K562 (cell line): ENCODE data around the gene IDUA. TPM values are rescaled to one million over a fixed set of nuclear protein-coding genes. Genes with fewer than 3 reads are reported as not detected.

Experiments
- HNRNPK ChIP-seq: fragments of 200-400 bp; formaldehyde crosslinking; IDR thresholded peaks from one replicate; pipeline ENCODE4 v1.6.1; 2018; ENCODE audit warnings: mild to moderate bottlenecking, low read depth, low read length; ENCODE audit not compliant: poor library complexity, severe bottlenecking
- MAFG ChIP-seq: fragments of 450-650 bp; conservative IDR thresholded peaks from 2 replicates; pipeline ENCODE4 v1.6.1; 2016; ENCODE audit warnings: missing genetic modification characterization, missing compliant biosample characterization
- POLR2G ChIP-seq: fragments of 200-400 bp; formaldehyde crosslinking; IDR thresholded peaks from 2 replicates; pipeline ENCODE4 v1.6.1; 2017; ENCODE audit warnings: low read depth, mild to moderate bottlenecking, antibody characterized with exemption, low read length, moderate library complexity
- POLR2H ChIP-seq: IDR thresholded peaks from 2 replicates; pipeline ENCODE4 v1.6.1; 2016; ENCODE audit warnings: missing genetic modification characterization, low read depth, mild to moderate bottlenecking, control low read depth, missing compliant biosample characterization, moderate library complexity
- ZNF134 ChIP-seq: fragments of 250-450 bp; sonication (Bioruptor Pico); conservative IDR thresholded peaks from 2 replicates; pipeline ENCODE4 v1.4.0; 2020
- ZNF165 ChIP-seq: fragments of 250-450 bp; sonication (Bioruptor Pico); IDR thresholded peaks from 2 replicates; pipeline ENCODE4 v1.4.0; 2020; ENCODE audit warnings: borderline replicate concordance
- ZNF347 ChIP-seq: fragments of 450-650 bp; formaldehyde crosslinking; IDR thresholded peaks from 2 replicates; pipeline ENCODE4 v1.4.0; 2020; ENCODE audit warnings: low read depth, mild to moderate bottlenecking, moderate library complexity
- polyA plus RNA-seq, 8 experiments: library from polyadenylated mRNA; depleted of rRNA in 4 of 8; stranded (reverse) in 5 of 8; unstranded in 3 of 8; fragments of >200 nt; fragmentation: Nextera tagmentation in 2 of 8; fragmentation: Illumina TruSeq in 1 of 8; extraction: Ambion mirVana in 2 of 8; extraction: Trizol in 1 of 8; gene quantifications; 2 replicates each; pipeline versions ENCODE4 v1.2.1 to v1.2.3, GENCODE V29; 2011 to 2014; ENCODE audit warnings: inconsistent platforms in 1 of 8, missing spikeins in 1 of 8
- total RNA-seq, 7 experiments: library from RNA; depleted of rRNA in 6 of 7; stranded (reverse); fragments of >200 nt in 6 of 7; fragmentation: Illumina TruSeq in 2 of 7; extraction: Trizol in 2 of 7; gene quantifications; 2 replicates each; pipeline versions ENCODE4 v1.2.1 to v1.2.3, GENCODE V29; 2011 to 2021; ENCODE audit warnings: low replicate concordance in 1 of 7
- TF ChIP-seq, protein P1 (sequence below), 3 experiments: IDR thresholded peaks in 2 of 3; conservative IDR thresholded peaks in 1 of 3; 2 replicates each; pipeline ENCODE4 v1.5.1; 2011 to 2012; ENCODE audit warnings: low read length in 3 of 3, mild to moderate bottlenecking in 3 of 3, control low read depth in 2 of 3, improper control_type of control experiment in 1 of 3, inconsistent platforms in 1 of 3, low read depth in 1 of 3, mixed read lengths in 1 of 3, moderate library complexity in 1 of 3; ENCODE audit not compliant: insufficient read depth in 2 of 3
- TF ChIP-seq, protein P2 (sequence below), 2 experiments: fragments of 150-350 bp in 1 of 2; IDR thresholded peaks; 2 replicates each; pipeline ENCODE4 v1.6.1; 2012 to 2016; ENCODE audit warnings: low read depth in 2 of 2, low read length in 2 of 2, mild to moderate bottlenecking in 1 of 2, moderate library complexity in 1 of 2
- TF ChIP-seq, protein P3 (sequence below): sonication (generic); IDR thresholded peaks from 2 replicates; pipeline ENCODE4 v1.6.1; 2016
- TF ChIP-seq, protein P4 (sequence below): fragments of 250-450 bp; sonication (Bioruptor Pico); IDR thresholded peaks from 2 replicates; pipeline ENCODE4 v1.8.0; 2022; ENCODE audit warnings: inconsistent platforms, mild to moderate bottlenecking, moderate library complexity, borderline replicate concordance
- TF ChIP-seq, protein P5 (sequence below): fragments of 250-450 bp; sonication (Bioruptor Pico); IDR thresholded peaks from 2 replicates; pipeline ENCODE4 v1.9.0; 2021; ENCODE audit warnings: mild to moderate bottlenecking, inconsistent platforms

Gene IDUA
- total and polyA plus RNA-seq, 9 of the 15 experiments (the other 6 are each of a cell fraction or from before 2014, with no cell fraction given): 0.04 to 16.1 (median 1.2) TPM

DNA sequence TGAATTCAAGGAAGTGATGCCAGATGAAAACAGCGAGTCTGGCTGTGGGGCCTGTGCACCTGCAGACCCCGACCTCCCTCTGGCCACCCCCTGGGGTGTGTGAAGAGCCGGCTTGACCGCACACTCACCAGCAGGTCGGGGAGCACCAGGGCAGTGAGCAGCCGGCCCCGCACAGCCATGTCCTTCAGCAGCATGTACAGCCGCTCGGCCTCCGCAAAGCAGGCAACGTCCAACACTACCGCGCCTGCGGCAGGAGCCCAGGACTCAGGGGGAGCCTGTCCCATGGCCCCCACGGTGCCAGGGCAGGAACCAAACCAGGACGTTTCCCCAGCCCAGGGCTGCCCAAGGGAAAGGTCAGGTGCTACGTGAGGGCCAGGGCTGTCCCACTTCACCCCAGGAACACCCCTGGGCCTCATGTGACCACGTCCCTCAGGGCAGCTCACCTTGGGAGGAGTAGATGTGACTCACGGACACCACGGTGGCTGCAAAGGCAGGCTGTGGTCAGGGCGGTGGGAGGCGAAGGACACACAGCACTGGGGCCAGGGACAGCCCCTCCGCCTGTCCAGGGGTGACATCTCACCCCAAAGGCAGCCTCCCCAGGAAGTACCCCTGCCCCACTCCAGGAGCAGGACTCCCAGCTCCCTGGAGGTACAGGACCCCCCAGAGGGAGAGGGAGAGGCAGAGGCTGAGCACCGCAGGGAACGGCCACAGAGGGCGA, 21.6 kb upstream of the IDUA start (continued):
- TF ChIP-seq, protein P1, sequence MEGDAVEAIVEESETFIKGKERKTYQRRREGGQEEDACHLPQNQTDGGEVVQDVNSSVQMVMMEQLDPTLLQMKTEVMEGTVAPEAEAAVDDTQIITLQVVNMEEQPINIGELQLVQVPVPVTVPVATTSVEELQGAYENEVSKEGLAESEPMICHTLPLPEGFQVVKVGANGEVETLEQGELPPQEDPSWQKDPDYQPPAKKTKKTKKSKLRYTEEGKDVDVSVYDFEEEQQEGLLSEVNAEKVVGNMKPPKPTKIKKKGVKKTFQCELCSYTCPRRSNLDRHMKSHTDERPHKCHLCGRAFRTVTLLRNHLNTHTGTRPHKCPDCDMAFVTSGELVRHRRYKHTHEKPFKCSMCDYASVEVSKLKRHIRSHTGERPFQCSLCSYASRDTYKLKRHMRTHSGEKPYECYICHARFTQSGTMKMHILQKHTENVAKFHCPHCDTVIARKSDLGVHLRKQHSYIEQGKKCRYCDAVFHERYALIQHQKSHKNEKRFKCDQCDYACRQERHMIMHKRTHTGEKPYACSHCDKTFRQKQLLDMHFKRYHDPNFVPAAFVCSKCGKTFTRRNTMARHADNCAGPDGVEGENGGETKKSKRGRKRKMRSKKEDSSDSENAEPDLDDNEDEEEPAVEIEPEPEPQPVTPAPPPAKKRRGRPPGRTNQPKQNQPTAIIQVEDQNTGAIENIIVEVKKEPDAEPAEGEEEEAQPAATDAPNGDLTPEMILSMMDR (IDR thresholded peaks at IDR 0.05 in 2 of 3, conservative IDR thresholded peaks at IDR 0.05 in 1 of 3; ENCODE audit: insufficient read depth in 2 of 3, low read depth in 1 of 3, low read length in 3 of 3): 0 out of 6 replicates have a peak, but pooled peaks of 1 of the 3 experiments have one; percentile 2
- TF ChIP-seq, protein P2, sequence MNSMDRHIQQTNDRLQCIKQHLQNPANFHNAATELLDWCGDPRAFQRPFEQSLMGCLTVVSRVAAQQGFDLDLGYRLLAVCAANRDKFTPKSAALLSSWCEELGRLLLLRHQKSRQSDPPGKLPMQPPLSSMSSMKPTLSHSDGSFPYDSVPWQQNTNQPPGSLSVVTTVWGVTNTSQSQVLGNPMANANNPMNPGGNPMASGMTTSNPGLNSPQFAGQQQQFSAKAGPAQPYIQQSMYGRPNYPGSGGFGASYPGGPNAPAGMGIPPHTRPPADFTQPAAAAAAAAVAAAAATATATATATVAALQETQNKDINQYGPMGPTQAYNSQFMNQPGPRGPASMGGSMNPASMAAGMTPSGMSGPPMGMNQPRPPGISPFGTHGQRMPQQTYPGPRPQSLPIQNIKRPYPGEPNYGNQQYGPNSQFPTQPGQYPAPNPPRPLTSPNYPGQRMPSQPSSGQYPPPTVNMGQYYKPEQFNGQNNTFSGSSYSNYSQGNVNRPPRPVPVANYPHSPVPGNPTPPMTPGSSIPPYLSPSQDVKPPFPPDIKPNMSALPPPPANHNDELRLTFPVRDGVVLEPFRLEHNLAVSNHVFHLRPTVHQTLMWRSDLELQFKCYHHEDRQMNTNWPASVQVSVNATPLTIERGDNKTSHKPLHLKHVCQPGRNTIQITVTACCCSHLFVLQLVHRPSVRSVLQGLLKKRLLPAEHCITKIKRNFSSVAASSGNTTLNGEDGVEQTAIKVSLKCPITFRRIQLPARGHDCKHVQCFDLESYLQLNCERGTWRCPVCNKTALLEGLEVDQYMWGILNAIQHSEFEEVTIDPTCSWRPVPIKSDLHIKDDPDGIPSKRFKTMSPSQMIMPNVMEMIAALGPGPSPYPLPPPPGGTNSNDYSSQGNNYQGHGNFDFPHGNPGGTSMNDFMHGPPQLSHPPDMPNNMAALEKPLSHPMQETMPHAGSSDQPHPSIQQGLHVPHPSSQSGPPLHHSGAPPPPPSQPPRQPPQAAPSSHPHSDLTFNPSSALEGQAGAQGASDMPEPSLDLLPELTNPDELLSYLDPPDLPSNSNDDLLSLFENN (IDR thresholded peaks at IDR 0.05; ENCODE audit: low read depth in 2 of 2, low read length in 2 of 2): no peak
- TF ChIP-seq POLR2G (0 out of 2 replicates have a peak, but pooled peaks have one; percentile 23), ZNF347 (no peak), MAFG (tag) (no peak), ZNF134 (CRISPR knock-in tag) (no peak), HNRNPK (no peak), POLR2H (tag) (no peak), ZNF165 (CRISPR knock-in tag) (no peak)
- TF ChIP-seq, protein P3, sequence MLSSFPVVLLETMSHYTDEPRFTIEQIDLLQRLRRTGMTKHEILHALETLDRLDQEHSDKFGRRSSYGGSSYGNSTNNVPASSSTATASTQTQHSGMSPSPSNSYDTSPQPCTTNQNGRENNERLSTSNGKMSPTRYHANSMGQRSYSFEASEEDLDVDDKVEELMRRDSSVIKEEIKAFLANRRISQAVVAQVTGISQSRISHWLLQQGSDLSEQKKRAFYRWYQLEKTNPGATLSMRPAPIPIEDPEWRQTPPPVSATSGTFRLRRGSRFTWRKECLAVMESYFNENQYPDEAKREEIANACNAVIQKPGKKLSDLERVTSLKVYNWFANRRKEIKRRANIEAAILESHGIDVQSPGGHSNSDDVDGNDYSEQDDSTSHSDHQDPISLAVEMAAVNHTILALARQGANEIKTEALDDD: no peak
- TF ChIP-seq, protein P4, sequence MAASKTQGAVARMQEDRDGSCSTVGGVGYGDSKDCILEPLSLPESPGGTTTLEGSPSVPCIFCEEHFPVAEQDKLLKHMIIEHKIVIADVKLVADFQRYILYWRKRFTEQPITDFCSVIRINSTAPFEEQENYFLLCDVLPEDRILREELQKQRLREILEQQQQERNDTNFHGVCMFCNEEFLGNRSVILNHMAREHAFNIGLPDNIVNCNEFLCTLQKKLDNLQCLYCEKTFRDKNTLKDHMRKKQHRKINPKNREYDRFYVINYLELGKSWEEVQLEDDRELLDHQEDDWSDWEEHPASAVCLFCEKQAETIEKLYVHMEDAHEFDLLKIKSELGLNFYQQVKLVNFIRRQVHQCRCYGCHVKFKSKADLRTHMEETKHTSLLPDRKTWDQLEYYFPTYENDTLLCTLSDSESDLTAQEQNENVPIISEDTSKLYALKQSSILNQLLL (CRISPR knock-in tag): no peak
- TF ChIP-seq, protein P5, sequence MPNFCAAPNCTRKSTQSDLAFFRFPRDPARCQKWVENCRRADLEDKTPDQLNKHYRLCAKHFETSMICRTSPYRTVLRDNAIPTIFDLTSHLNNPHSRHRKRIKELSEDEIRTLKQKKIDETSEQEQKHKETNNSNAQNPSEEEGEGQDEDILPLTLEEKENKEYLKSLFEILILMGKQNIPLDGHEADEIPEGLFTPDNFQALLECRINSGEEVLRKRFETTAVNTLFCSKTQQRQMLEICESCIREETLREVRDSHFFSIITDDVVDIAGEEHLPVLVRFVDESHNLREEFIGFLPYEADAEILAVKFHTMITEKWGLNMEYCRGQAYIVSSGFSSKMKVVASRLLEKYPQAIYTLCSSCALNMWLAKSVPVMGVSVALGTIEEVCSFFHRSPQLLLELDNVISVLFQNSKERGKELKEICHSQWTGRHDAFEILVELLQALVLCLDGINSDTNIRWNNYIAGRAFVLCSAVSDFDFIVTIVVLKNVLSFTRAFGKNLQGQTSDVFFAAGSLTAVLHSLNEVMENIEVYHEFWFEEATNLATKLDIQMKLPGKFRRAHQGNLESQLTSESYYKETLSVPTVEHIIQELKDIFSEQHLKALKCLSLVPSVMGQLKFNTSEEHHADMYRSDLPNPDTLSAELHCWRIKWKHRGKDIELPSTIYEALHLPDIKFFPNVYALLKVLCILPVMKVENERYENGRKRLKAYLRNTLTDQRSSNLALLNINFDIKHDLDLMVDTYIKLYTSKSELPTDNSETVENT (CRISPR knock-in tag): no peak
